ENCODE measurements around the gene KCND2. TPM values are rescaled to one million over a fixed set of nuclear protein-coding genes. Genes with fewer than 3 reads are reported as not detected.

Gene KCND2
- polyA plus RNA-seq, 3 donors = not detected

GRCh38 chr7:120260111-120260510, 12.9 kb upstream of the KCND2 start:
- DNase-seq = no peak
- Histone ChIP-seq H2AFZ (ENCODE audit: insufficient read depth, low read depth, low read length, poor library complexity, severe bottlenecking) (no peak overlapping the region), H3K9me3 (replicated peaks in 1 of 2; ENCODE audit: control insufficient read depth in 1 of 2, insufficient read depth in 1 of 2, low read length in 2 of 2) (peaks cover 3 to 5% of the 10 kb centered on the region in 2 donors), H3K4me2 (replicated peaks; ENCODE audit: extremely low read depth, low read length, poor library complexity, severe bottlenecking) (no peak overlapping the region), H3K27ac (ENCODE audit: low read depth in 1 of 2, low read length in 2 of 2) (no peak overlapping the region), H3K4me3 (replicated peaks in 1 of 3; ENCODE audit: low read depth in 2 of 3, low read length in 3 of 3) (no peak overlapping the region), H3K9ac (ENCODE audit: insufficient read depth, low read length, poor library complexity, severe bottlenecking) (no peak overlapping the region), H4K20me1 (ENCODE audit: insufficient read depth, low read length) (no peaks in the 10 kb centered on the region), H3K79me2 (ENCODE audit: insufficient read depth, low read length) (no peaks in the 10 kb centered on the region), H3K36me3 (replicated peaks in 1 of 2; ENCODE audit: control insufficient read depth in 1 of 2, insufficient read depth in 2 of 2, low read length in 2 of 2) (no peaks in the 10 kb centered on the region), H3K27me3 (ENCODE audit: control insufficient read depth in 2 of 2, insufficient read depth in 2 of 2, low read length in 2 of 2) (no peaks in the 10 kb centered on the region), H3K4me1 (ENCODE audit: control insufficient read depth in 1 of 2, insufficient read depth in 2 of 2, low read length in 2 of 2) (no peaks in the 10 kb centered on the region)
- whole genome bisulfite sequencing (ENCODE audit: insufficient coverage) = no CpG with 5 or more reads among the region's 1 CpG
- Mint-ChIP-seq H3K9me3 (peaks cover 0 to 7% (median 0%) of the 10 kb centered on the region in 7 donors), H3K27me3 (ENCODE audit: low read depth in 3 of 3) (peaks cover 1 to 2% (median 2%) of the 10 kb centered on the region in 3 donors), H3K4me3 (no peak overlapping the region), H3K27ac (no peak overlapping the region), H3K36me3 (no peaks in the 10 kb centered on the region), H3K4me1 (no peaks in the 10 kb centered on the region)
- intact Hi-C loops (cut with micrococcal nuclease) = no loop called here
- TF ChIP-seq CTCF (IDR thresholded peaks at IDR 0.05) = no peak

GRCh38 chr7:120272261-120272660, 714 bp upstream of the KCND2 start:
- peaks cover 0 to 2% of the 10 kb centered on the region in 2 donors for H3K36me3 Mint-ChIP-seq
- peak; percentile 12 for TF ChIP-seq CTCF (IDR thresholded peaks at IDR 0.05)
- no peak overlapping the region for H3K27ac ChIP-seq (ENCODE audit: low read depth in 1 of 2, low read length in 2 of 2)
- no peaks in the 10 kb centered on the region for H4K20me1 ChIP-seq (ENCODE audit: insufficient read depth, low read length)
- peak overlapping the region in 1 of 3 experiments; percentile 28 for H3K4me3 ChIP-seq (replicated peaks in 1 of 3; ENCODE audit: low read depth in 2 of 3, low read length in 3 of 3)
- no peaks in the 10 kb centered on the region for H3K79me2 ChIP-seq (ENCODE audit: insufficient read depth, low read length)
- H3K36me3 ChIP-seq (replicated peaks in 1 of 2; ENCODE audit: control insufficient read depth in 1 of 2, insufficient read depth in 2 of 2, low read length in 2 of 2) = no peaks in the 10 kb centered on the region
- intact Hi-C loops (cut with micrococcal nuclease) = no loop called here
- H3K4me3 Mint-ChIP-seq = peak overlapping the region in 1 of 2 donors; percentile 89
- H3K9me3 Mint-ChIP-seq = peaks cover 0 to 18% (median 9%) of the 10 kb centered on the region in 7 donors
- WGBS (ENCODE audit: insufficient coverage) = 2% methylated on average over 7 of the region's 17 CpGs
- H3K27me3 Mint-ChIP-seq (ENCODE audit: low read depth in 3 of 3) = peaks cover 37 to 41% (median 38%) of the 10 kb centered on the region in 3 donors
- peaks cover 0 to 4% of the 10 kb centered on the region in 2 donors for H3K4me1 ChIP-seq (ENCODE audit: control insufficient read depth in 1 of 2, insufficient read depth in 2 of 2, low read length in 2 of 2)
- H3K4me2 ChIP-seq (replicated peaks; ENCODE audit: extremely low read depth, low read length, poor library complexity, severe bottlenecking) = peak overlapping the region; percentile 37
- H3K27ac Mint-ChIP-seq = no peak overlapping the region
- H3K9ac ChIP-seq (ENCODE audit: insufficient read depth, low read length, poor library complexity, severe bottlenecking) = no peak overlapping the region
- peaks cover 10% of the 10 kb centered on the region for H3K4me1 Mint-ChIP-seq
- no peak for DNase-seq
- peaks cover 16 to 44% of the 10 kb centered on the region in 2 donors for H3K27me3 ChIP-seq (ENCODE audit: control insufficient read depth in 2 of 2, insufficient read depth in 2 of 2, low read length in 2 of 2)
- peaks cover 0 to 6% of the 10 kb centered on the region in 2 donors for H3K9me3 ChIP-seq (replicated peaks in 1 of 2; ENCODE audit: control insufficient read depth in 1 of 2, insufficient read depth in 1 of 2, low read length in 2 of 2)
- no peak overlapping the region for H2AFZ ChIP-seq (ENCODE audit: insufficient read depth, low read depth, low read length, poor library complexity, severe bottlenecking)

All from CD14-positive monocyte (primary cell).